RWPE2 (cell line): Measurements from ENCODE around the gene HIVEP2.

Experiments
- ATAC-seq: fragments of 200-7000 bp; cut with Tn5 transposase; 3 replicates; pipeline ENCODE4 v1.9.1; 2021; ENCODE audit warnings: low read depth
- DNase-seq: peaks from one replicate; pipeline ENCODE4 v3.0.0-alpha.2; 2020; ENCODE audit warnings: low spot score
- H3K27ac ChIP-seq: fragments of 450-650 bp; 2 replicates; pipeline ENCODE4 v1.5.1; 2017; ENCODE audit warnings: mild to moderate bottlenecking; ENCODE audit not compliant: poor library complexity, severe bottlenecking
- H3K27me3 ChIP-seq: fragments of 250-450 bp; sonication (Bioruptor Pico); 2 replicates; pipeline ENCODE4 v1.5.1; 2021; ENCODE audit warnings: mild to moderate bottlenecking, moderate library complexity; ENCODE audit not compliant: insufficient read depth, poor library complexity, severe bottlenecking
- H3K36me3 ChIP-seq: fragments of 250-450 bp; sonication (Bioruptor Pico); 2 replicates; pipeline ENCODE4 v1.5.1; 2020; ENCODE audit warnings: low read depth, mild to moderate bottlenecking, moderate library complexity
- H3K4me1 ChIP-seq: fragments of 250-450 bp; sonication (Bioruptor Pico); 2 replicates; pipeline ENCODE4 v1.5.1; 2021; ENCODE audit warnings: mild to moderate bottlenecking, moderate library complexity; ENCODE audit not compliant: insufficient read depth, poor library complexity, severe bottlenecking
- H3K4me3 ChIP-seq: fragments of 250-450 bp; sonication (Bioruptor Pico); 2 replicates; pipeline ENCODE4 v1.5.1; 2021; ENCODE audit warnings: mild to moderate bottlenecking, moderate library complexity; ENCODE audit not compliant: severe bottlenecking
- H3K9me3 ChIP-seq: fragments of 250-450 bp; sonication (Bioruptor Pico); 2 replicates; pipeline ENCODE4 v1.5.1; 2021; ENCODE audit warnings: mild to moderate bottlenecking, moderate library complexity; ENCODE audit not compliant: severe bottlenecking
- TF ChIP-seq, protein P1 (sequence below): fragments of 450-650 bp; IDR thresholded peaks from one replicate; pipeline ENCODE4 v1.5.1; 2017; ENCODE audit warnings: mild to moderate bottlenecking, moderate library complexity; ENCODE audit not compliant: poor library complexity, severe bottlenecking

HIVEP2 gene

GRCh38 chr6:142845143-142845571 lies 99.8 kb downstream of the HIVEP2 start:
- no peak for DNase-seq
- H3K27ac ChIP-seq = peak overlapping the region; percentile 71
- H3K27me3 ChIP-seq = no peaks in the 10 kb centered on the region
- no peak for ATAC-seq
- H3K36me3 ChIP-seq = no peaks in the 10 kb centered on the region
- no peaks in the 10 kb centered on the region for H3K9me3 ChIP-seq
- peaks cover 64% of the 10 kb centered on the region for H3K4me1 ChIP-seq
- H3K4me3 ChIP-seq = no peak overlapping the region
- TF ChIP-seq, protein P1, sequence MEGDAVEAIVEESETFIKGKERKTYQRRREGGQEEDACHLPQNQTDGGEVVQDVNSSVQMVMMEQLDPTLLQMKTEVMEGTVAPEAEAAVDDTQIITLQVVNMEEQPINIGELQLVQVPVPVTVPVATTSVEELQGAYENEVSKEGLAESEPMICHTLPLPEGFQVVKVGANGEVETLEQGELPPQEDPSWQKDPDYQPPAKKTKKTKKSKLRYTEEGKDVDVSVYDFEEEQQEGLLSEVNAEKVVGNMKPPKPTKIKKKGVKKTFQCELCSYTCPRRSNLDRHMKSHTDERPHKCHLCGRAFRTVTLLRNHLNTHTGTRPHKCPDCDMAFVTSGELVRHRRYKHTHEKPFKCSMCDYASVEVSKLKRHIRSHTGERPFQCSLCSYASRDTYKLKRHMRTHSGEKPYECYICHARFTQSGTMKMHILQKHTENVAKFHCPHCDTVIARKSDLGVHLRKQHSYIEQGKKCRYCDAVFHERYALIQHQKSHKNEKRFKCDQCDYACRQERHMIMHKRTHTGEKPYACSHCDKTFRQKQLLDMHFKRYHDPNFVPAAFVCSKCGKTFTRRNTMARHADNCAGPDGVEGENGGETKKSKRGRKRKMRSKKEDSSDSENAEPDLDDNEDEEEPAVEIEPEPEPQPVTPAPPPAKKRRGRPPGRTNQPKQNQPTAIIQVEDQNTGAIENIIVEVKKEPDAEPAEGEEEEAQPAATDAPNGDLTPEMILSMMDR = no peak

DNA sequence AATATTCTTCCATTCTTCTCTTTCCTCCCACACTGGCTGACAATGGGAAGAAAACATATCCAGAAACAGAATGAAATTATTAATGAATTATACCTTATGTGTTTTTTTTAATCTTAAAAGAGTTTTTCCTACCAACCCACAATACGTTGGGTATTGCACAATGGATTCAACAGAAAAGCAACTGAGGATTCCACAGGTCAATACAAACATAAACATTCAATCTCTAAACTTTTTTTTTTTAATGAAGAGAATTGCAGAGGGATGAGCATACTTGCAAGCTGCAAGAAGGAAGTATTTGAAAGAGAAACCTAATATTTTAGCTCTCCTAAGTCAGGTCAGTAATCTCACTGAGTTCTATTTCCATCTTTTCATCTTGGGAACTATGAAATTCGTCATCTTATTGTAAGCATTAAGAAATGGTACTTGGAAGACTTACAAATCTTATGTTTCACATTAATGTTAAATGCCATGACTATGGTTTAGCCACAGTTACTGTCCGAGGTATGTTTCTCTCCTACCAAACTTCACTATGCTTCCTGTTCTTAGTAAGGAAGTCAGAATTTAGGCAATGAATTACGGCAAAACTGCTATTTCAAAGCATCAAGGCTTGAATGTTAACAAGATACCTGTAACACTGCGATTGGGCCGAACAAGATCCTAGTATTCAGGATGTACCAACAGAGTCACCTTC lies 100.8 kb downstream of the HIVEP2 start:
- H3K4me1 ChIP-seq = peaks cover 65% of the 10 kb centered on the region
- no peak overlapping the region for H3K27ac ChIP-seq
- no peak overlapping the region for H3K4me3 ChIP-seq
- H3K36me3 ChIP-seq = no peaks in the 10 kb centered on the region
- DNase-seq = no peak
- TF ChIP-seq, protein P1 = no peak
- H3K9me3 ChIP-seq = no peaks in the 10 kb centered on the region
- ATAC-seq = no peak
- no peaks in the 10 kb centered on the region for H3K27me3 ChIP-seq

DNA sequence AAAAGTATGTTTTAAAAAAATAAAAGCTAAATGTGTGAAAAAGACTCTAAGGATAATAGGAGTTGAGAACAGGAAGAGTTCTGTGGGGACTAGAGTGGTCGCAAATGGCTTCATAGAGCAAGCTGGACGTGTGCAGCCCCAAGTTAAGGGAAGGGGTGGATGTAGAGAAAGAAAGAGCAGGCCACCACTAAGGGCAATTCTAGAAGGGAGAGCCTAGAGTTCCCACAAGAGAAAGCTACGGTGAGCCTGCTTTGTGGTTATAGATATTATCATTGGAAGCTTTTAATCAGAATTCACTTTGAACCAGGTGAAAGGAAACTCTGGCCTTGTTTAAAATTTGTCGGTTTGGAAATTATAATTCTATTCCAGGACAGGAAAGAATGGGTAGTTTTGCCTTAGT lies 101.6 kb downstream of the HIVEP2 start:
- ATAC-seq (no peak), DNase-seq (no peak)
- Histone ChIP-seq H3K9me3 (no peaks in the 10 kb centered on the region), H3K4me3 (no peak overlapping the region), H3K27ac (peak overlapping the region; percentile 34), H3K36me3 (no peaks in the 10 kb centered on the region), H3K27me3 (no peaks in the 10 kb centered on the region), H3K4me1 (peaks cover 70% of the 10 kb centered on the region)
- TF ChIP-seq, protein P1 = no peak

GRCh38 chr6:142842418-142843261 lies 102.3 kb downstream of the HIVEP2 start:
- Histone ChIP-seq H3K27ac (peak overlapping the region; percentile 34), H3K4me3 (no peak overlapping the region), H3K36me3 (no peaks in the 10 kb centered on the region), H3K9me3 (no peaks in the 10 kb centered on the region), H3K4me1 (peaks cover 70% of the 10 kb centered on the region), H3K27me3 (no peaks in the 10 kb centered on the region)
- ATAC-seq (0 out of 3 replicates have a peak, but pooled peaks have one; percentile 1), DNase-seq (no peak)
- TF ChIP-seq, protein P1 = no peak
